Ectodermal cell (in vitro differentiated cells): ENCODE measurements around the gene VHLL.

Experiments
- H3K27ac ChIP-seq: 2 replicates; pipeline ENCODE4 v1.7.0; 2013; ENCODE audit warnings: mild to moderate bottlenecking, low read depth, low read length; ENCODE audit not compliant: insufficient read depth, poor library complexity, severe bottlenecking
- H3K27me3 ChIP-seq: 2 replicates; pipeline ENCODE4 v1.7.0; 2013; ENCODE audit warnings: mild to moderate bottlenecking, low read length; ENCODE audit not compliant: insufficient read depth, control insufficient read depth, poor library complexity, severe bottlenecking
- H3K36me3 ChIP-seq: one replicate; pipeline ENCODE4 v1.7.0; 2013; ENCODE audit warnings: low read length; ENCODE audit not compliant: control insufficient read depth, insufficient read depth
- H3K4me1 ChIP-seq: one replicate; pipeline ENCODE4 v1.7.0; 2013; ENCODE audit warnings: low read length; ENCODE audit not compliant: control insufficient read depth, insufficient read depth
- H3K4me3 ChIP-seq: 2 replicates; pipeline ENCODE4 v1.7.0; 2013; ENCODE audit warnings: low read depth, low read length, control low read depth; ENCODE audit not compliant: insufficient read depth
- H3K9me3 ChIP-seq: 2 replicates; pipeline ENCODE4 v1.7.0; 2013; ENCODE audit warnings: mild to moderate bottlenecking, low read length, moderate library complexity; ENCODE audit not compliant: control insufficient read depth
- WGBS, 2 experiments: methylation state at CpG; one replicate each; pipeline ENCODE4 v1.1.7; 2013; ENCODE audit warnings: missing lambda C conversion rate in 2 of 2; 5-methylcytosine and 5-hydroxymethylcytosine counted together

Gene VHLL

DNA sequence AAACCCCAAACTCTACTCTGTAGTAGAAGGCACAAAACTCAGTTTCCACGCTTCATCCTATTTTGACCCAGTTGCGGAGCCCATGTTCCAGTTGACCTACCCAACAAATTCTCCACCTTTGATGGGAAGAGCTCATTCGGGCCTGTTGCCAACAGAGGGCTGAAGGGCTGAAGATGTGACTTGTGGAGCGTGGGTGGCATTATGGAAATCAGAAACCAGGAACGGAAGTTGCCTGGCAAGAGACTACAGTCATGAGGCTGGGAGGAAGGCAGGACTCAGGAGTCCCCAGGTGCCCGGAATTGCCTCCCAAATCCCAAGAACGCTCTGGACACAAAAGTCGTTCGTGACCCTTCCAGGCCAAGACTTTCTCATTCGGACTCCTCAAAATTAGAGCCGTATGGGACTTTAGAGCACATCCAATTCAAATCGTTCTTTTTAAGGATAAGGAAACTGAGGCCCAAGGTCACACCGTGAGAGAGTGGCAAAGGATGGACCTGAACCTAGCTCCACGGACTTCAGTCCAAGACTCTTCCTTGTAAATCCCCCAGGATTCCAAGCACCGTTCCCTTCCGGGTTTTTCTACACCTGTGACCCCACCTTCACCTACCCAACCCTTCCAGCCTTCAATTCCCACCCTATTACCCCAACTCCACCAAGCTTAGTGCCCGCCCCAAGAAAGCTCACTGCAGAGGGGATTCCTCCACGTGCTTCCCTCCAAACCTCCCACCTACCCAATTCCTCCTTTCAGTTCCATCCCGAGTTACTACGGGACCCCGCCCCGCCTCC lies 17.2 kb downstream of the VHLL start:
- H3K27ac ChIP-seq, result no peak overlapping the region
- peaks cover 20% of the 10 kb centered on the region for H3K36me3 ChIP-seq
- WGBS, 2 experiments, result 13% methylated on average over 22 of the region's 22 CpGs

DNA sequence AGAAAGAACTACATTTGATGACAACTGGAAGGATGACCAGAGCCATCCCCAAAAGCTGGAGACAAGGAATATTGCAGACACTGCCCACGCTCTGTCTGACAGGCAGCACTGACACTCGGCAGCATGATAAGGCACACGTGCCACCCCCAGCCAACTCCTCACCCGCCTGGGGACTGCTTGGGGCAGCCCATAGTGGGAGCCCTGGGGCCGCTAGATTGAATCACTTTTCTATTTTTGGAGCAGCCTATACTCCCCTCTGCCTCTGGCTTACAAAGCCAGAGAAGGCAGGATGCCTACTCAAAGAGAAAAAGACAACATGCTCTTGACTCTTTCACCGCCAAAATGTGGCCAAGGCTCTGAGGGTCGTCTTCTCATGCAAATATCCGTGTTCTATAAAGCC lies 17.8 kb downstream of the VHLL start:
- no peak overlapping the region for H3K27ac ChIP-seq
- peak overlapping the region; percentile 71 for H3K4me3 ChIP-seq
- WGBS, 2 experiments, result 70 to 71% methylated on average over 8 of the region's 8 CpGs
- H3K4me1 ChIP-seq, result peaks cover 10% of the 10 kb centered on the region
- no peaks in the 10 kb centered on the region for H3K27me3 ChIP-seq
- H3K9me3 ChIP-seq, result no peaks in the 10 kb centered on the region
- peaks cover 26% of the 10 kb centered on the region for H3K36me3 ChIP-seq

More for the DNA sequence above, 17.2 kb downstream of the VHLL start:
- Histone ChIP-seq H3K4me1 (peaks cover 10% of the 10 kb centered on the region), H3K9me3 (no peaks in the 10 kb centered on the region), H3K27me3 (no peaks in the 10 kb centered on the region), H3K4me3 (peak overlapping the region; percentile 71)

DNA sequence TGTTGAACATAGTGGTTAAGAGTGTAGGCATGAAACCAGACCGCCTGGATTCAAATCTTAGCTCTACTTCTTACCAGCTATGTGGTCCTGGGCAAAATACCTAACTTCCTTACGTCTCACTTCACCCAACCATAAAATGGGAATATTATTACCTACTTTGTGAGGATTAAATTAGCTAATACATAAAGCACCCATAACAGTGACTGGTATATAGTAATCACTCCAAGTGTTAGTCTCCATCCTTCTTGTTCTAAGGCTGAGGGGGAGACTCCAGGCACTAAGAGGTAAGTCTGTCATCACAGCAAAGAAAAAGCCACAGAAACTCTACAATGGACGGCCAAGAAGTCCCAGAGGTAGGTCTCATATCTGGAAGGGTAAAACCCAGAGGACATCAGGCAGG lies 19.3 kb downstream of the VHLL start:
- no peaks in the 10 kb centered on the region for H3K27me3 ChIP-seq
- 90 to 99% methylated on average over 2 to 3 of the region's 3 CpGs for WGBS, 2 experiments
- H3K4me1 ChIP-seq, result peaks cover 10% of the 10 kb centered on the region
- H3K9me3 ChIP-seq, result no peaks in the 10 kb centered on the region
- H3K4me3 ChIP-seq, result no peak overlapping the region
- H3K36me3 ChIP-seq, result peaks cover 39% of the 10 kb centered on the region
- H3K27ac ChIP-seq, result no peak overlapping the region

DNA sequence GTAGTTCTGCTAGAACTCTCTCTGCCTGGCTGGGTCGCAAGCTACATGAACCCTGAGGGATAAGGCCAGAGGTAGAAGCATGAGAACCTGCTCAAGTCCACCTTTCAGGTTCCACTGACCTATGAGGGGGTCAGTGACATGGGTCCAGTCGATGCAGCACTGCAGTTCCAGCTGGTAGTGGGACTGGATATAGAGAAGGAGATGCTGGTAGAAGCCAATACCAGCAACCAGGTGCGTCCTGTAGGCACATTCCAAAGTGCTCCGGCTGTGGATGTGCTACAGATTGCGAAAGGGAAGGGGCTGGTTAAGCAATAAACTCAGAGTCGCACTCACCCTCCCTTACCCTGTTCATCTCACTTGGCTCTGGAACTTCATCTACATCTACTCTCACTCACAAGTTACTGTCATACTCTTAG lies 22.1 kb downstream of the VHLL start:
- H3K36me3 ChIP-seq, result peaks cover 63% of the 10 kb centered on the region
- H3K27me3 ChIP-seq, result no peaks in the 10 kb centered on the region
- peaks cover 3% of the 10 kb centered on the region for H3K4me1 ChIP-seq
- no peak overlapping the region for H3K4me3 ChIP-seq
- 95 to 96% methylated on average over 6 of the region's 6 CpGs for WGBS, 2 experiments
- H3K27ac ChIP-seq, result no peak overlapping the region
- H3K9me3 ChIP-seq, result no peaks in the 10 kb centered on the region

DNA sequence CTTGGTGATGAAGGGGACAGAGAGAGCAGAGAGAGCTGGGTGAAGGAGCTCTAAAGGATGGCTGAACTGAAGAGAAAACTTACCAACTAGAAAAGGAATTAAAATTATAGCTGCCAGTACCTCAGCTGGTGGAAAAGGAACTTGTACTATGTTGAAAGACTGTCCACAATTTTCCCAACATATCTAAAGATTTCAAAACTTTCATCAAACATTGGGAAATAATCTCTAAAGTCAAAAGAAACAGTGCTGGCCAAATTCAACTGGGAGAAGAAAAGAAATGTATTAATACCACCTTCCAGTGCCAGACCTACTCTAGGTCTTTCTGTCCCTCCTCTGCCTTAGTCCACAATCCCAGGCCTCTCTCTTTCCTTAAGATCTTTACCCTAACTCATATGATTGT lies 22.6 kb downstream of the VHLL start:
- Histone ChIP-seq H3K27me3 (no peaks in the 10 kb centered on the region), H3K4me3 (no peak overlapping the region), H3K4me1 (peaks cover 3% of the 10 kb centered on the region), H3K36me3 (peaks cover 67% of the 10 kb centered on the region), H3K9me3 (no peaks in the 10 kb centered on the region), H3K27ac (no peak overlapping the region)

DNA sequence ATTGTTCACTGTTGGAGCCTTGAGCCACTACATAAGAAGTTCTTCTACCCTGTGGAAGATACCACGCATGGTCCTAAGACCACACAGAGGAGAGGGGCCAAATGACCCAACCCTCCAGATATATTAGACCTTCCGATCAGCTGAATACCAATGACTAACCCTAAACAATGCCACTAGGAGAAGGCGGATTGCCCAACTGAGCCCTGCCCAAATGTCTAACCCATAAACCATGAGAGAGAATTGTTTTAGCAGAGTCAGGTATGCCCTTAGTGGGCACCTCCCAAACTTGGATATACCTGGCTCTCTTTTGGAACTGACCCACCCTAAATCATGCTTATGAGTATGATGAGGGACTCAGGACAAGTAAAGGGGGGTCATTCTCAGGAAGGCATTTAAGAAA lies 28.8 kb downstream of the VHLL start:
- H3K9me3 ChIP-seq, result no peaks in the 10 kb centered on the region
- no peak overlapping the region for H3K27ac ChIP-seq
- no peaks in the 10 kb centered on the region for H3K4me1 ChIP-seq
- H3K36me3 ChIP-seq, result peaks cover 69% of the 10 kb centered on the region
- no peaks in the 10 kb centered on the region for H3K27me3 ChIP-seq
- 97 to 98% methylated on average over 3 of the region's 3 CpGs for WGBS, 2 experiments
- no peak overlapping the region for H3K4me3 ChIP-seq

DNA sequence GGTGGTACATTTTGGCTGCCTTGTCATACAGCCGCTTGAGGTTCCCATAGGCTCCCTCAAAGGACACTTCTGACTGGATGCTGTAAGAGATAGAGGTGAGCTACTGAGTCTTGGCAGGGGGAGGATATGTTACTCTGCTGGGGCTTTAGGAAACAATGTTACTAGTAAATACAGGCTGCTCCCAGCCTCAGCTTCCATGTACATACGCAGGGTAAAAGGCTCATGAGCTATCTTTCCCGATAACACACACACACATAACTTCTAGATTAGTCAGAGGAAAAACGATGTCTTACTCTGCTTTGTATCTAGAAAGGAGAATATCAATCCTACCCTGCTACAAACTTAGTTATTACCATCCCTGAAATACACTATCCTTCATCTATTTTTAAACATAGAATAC lies 30.8 kb downstream of the VHLL start:
- Histone ChIP-seq H3K36me3 (peaks cover 59% of the 10 kb centered on the region), H3K4me1 (no peaks in the 10 kb centered on the region), H3K4me3 (no peak overlapping the region), H3K27me3 (no peaks in the 10 kb centered on the region), H3K27ac (no peak overlapping the region), H3K9me3 (no peaks in the 10 kb centered on the region)
- WGBS, 2 experiments, result 93 to 97% methylated on average over 4 of the region's 4 CpGs

DNA sequence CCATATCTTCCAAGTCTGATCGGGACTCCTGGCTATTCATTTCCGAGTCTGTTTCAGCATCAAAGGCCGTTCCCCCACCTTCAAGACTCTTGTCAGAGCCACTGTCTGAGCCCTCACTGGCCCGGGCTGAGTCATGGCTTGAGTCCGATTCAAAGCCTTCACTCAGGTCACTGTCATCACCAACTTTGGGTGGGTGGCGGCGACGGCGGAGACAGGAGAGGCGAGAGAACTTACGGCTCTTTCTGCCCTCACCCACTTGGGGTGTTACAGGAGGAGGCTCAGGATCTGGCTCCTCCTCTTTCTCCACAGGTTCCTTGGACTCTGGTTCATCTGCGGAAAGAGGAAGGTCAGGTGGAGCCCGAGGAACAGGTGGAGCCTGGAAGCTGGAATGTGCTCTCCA lies 33.1 kb downstream of the VHLL start:
- Histone ChIP-seq H3K27me3 (no peaks in the 10 kb centered on the region), H3K27ac (no peak overlapping the region), H3K4me3 (no peak overlapping the region), H3K4me1 (no peaks in the 10 kb centered on the region), H3K36me3 (peaks cover 56% of the 10 kb centered on the region), H3K9me3 (no peaks in the 10 kb centered on the region)
- WGBS, 2 experiments, result 94 to 96% methylated on average over 13 of the region's 13 CpGs

DNA sequence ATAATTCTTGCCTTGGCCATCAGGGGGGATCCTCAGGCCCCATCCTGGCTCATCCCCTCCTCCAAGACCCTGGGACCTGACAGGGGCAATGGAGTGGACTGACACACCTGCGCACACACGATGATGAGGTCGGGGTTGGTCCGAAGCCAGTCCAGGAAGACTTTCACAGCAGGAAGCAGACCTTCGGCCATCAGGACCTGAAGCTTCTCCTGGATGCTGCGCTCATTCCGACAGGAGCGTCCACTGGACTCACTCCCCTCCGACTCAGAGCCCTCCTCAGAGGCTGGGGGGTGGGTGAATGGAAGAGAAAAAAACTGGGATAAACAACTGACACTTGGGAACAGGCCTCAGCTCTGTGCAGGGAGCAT lies 35.8 kb downstream of the VHLL start:
- Histone ChIP-seq H3K4me3 (no peak overlapping the region), H3K27ac (no peak overlapping the region), H3K27me3 (no peaks in the 10 kb centered on the region), H3K9me3 (no peaks in the 10 kb centered on the region), H3K36me3 (peaks cover 71% of the 10 kb centered on the region), H3K4me1 (no peaks in the 10 kb centered on the region)
- 95 to 98% methylated on average over 9 of the region's 9 CpGs for WGBS, 2 experiments

DNA sequence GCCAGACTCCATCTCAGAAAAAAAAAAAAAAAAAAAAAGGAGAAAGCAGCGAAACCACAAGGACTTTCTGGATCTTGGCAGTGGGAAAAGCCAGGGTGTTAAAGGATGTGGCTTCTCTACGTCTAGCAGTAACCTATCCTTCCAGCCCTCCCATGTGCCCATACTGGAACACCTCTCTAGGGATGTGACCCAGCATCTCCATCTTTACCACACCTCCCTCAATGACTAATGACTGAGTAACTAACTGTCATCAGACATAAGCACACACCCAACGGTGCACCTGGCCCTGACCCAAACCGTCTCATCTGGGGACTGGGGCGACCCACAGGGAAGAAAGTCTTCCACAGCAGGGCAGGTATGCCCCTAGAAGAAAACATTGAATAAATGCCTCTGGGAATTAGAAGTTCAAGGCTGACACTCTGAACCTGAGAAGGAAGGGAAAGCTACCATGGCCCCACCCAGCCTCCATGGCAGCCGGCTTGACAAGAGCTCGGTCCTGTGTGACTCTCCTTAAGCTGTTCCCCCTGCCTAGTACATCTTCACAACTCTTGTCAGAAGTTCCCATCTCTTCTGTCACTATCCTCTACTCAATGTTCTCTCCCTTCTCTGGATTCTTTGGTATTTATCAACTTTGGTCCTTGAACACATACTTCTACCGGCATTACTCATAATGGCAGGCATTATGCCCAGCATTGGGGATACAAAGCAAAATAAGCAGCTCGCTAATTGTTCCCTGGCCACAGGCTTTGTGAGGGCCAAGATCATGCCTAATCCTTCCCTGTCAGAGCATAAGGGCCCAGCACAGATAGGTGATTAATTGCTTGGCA lies 36.4 kb downstream of the VHLL start:
- Histone ChIP-seq H3K27ac (no peak overlapping the region), H3K27me3 (no peaks in the 10 kb centered on the region), H3K4me1 (no peaks in the 10 kb centered on the region), H3K4me3 (no peak overlapping the region), H3K9me3 (no peaks in the 10 kb centered on the region), H3K36me3 (peaks cover 71% of the 10 kb centered on the region)
- 92 to 95% methylated on average over 9 of the region's 9 CpGs for WGBS, 2 experiments
